ENCODE data around the gene CFAP74.

CFAP74 gene

GRCh38 chr1:1914971-1915692, 88.5 kb downstream of the CFAP74 start, which contains the start of gene CALML6:
Gene CALML6, plus strand, starts transcription at chr1:1915260. Its CDS starts 21 bp downstream, at chr1:1915281.
- no peak for DNase-seq (ENCODE audit: low spot score)

- DNase-seq (ENCODE audit: low spot score) = no peak
These were observed 89.2 kb downstream of the CFAP74 start for GRCh38 chr1:1914101-1914970.

DNA sequence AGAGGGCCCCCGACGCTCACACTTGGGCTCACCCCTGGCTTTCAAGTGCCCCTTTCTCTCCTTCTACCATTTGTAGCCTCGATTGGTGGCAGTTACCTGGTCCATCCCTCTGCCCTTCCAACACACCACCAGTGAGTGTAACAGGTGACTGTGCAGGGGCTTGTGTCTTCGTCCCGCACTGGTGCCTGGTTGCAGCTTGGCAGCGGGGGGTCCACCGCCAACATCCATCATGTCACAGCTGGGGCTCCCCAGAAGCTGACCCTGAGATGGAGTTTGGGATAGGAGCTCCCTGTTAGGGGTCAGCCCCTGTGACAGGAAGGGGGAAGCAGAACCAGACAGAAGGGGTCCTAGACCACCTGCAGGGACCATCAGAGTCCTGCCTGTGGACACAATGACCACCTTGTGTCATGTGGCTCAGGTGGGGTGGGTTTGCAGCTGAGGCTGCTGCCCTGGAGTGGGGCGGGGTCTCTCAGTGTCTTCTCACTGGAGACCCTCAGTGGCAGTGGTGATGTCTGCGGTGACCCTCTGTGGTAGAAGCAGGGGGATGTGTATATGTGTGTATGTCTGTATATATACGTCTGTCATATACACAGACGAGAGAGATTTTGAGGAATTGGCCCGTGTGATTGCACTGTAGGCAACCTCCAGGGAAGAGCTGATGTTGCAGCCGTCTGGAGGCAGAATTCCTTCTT, 92.1 kb downstream of the CFAP74 start:
- no peak for DNase-seq (ENCODE audit: low spot score)

- no peak for DNase-seq (ENCODE audit: low spot score)
These were observed 92.8 kb downstream of the CFAP74 start for GRCh38 chr1:1910651-1911331.

- DNase-seq (ENCODE audit: low spot score) = no peak
These were observed 93.5 kb downstream of the CFAP74 start for GRCh38 chr1:1910033-1910465.

- DNase-seq (ENCODE audit: low spot score) = no peak
These were observed 95.1 kb downstream of the CFAP74 start for GRCh38 chr1:1908506-1908791.

DNA sequence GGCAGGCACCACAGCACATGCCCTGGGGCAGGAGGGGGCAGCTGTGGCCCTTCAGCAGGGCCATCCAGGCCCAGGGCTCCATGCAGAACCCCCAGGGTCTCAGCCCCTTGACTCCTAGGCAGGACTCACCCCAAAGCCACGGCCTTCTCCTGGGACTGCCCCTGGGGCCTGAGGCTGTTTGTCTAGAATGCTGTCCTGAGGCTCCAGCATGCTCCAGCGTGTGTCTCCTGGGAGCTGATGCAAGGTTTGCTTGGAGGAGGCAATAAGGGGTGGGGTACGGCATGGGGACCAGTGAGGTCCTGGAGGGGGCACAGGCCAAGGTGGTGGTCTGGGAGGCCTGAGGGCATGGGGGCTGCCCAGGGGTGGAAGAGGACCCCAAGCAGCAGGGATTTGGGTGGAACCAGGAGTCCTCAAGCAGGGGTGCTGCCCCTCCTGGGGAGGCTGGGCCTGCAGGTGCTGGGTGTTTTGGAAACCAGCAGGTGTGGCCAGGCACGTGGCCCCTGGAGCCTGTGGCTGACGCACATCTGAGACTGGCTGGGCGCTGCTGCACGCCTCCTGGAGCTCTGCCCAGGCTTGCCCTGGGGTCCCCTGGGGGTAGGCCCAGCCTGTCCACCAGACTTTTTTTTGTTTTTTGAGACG, 96.4 kb downstream of the CFAP74 start:
- peak; percentile 64 for DNase-seq (ENCODE audit: low spot score)

- DNase-seq (ENCODE audit: low spot score) = peak; percentile 88
These were observed 97.1 kb downstream of the CFAP74 start for GRCh38 chr1:1906185-1907097.

GRCh38 chr1:1903224-1903623, 100.4 kb downstream of the CFAP74 start:
- DNase-seq (ENCODE audit: low spot score) = no peak

DNA sequence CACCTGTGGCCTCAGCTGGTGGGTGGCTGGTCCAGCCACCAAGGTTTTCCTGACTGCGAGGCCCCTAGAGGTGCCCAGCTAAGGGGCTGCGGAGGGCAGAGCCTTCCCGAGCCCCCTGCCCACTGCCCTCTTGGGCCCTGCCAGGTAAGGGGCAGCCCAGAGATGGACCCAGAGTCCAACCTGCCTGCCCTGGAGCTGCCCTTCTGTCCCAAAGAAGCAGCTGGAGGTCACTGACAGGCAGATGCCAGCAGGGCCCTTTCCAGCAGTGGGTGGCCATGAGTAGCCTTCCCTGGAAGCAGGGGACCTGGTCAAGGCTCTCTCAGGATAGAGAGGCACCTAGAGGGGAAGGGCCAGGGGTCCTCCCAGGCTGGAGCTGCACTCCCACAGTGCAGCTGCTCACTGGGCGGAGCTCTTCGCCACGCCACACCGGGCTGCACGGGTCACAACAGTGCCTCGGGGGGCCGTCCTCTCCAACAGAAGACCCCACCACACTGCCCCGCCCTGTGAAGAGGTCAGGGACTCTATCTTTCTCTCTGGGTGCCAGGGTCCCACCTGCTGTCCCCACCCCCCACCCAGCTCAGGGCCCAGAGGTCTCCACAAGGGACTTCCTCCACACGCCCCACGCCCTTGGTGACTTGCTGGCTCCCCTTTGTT, 101.8 kb downstream of the CFAP74 start:
- no peak for DNase-seq (ENCODE audit: low spot score)

DNA sequence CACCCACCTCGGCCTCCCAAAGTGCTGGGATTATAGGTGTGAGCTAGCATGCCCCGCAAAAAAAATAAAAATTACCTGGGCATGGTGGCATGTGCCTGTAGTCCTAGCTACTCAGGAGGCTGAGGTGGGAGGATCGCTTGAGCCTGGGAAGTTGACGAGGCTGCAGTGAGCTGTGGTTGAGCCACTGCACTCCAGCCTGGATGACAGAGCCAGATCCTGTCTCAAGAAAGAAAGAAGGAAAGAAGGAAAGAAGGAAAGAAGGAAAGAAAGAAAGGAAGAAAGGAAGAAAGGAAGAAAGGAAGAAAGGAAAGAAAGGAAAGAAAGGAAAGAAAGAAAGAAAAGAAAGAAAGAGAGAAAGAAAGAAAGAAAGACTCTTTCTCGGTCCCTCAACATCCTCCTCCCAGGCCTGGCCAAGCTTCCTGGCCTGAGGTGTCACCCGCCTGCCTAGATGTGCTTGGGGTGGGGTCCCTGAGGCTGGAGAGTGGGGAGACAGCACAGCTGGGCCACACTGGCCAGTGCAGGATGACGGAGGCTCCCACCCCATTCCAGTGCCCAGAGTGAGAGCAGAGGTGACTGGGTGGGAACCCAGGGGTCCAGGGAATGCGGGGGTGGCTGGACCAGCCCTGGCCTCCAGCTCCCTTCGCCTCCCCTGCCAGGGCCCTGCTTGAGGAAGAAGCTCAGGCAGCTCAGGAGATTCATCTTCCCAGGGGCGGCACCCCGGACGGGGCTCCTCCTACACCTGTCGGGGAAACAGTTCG, 102.5 kb downstream of the CFAP74 start:
- DNase-seq (ENCODE audit: low spot score) = no peak

DNA sequence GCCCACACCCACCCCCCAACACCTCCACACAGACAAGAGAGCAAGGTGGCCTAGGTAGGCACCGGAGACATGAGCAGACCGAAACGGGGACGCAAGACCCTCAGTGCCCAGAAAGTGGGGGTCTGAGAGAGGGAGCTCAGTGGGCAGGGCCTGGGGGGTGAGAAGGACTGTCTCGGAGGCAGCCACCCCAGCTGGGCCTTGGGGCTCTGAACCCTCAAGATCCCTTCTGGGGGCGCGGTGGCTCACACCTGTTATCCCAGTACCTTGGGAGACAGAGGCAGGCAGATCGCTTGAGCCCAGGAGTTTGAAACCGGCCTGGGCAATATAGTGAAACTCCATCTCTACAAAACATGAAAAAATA, 103.6 kb downstream of the CFAP74 start:
- DNase-seq (ENCODE audit: low spot score) = no peak

- no peak for DNase-seq (ENCODE audit: low spot score)
These were observed 104.2 kb downstream of the CFAP74 start for GRCh38 chr1:1899266-1899966.

DNA sequence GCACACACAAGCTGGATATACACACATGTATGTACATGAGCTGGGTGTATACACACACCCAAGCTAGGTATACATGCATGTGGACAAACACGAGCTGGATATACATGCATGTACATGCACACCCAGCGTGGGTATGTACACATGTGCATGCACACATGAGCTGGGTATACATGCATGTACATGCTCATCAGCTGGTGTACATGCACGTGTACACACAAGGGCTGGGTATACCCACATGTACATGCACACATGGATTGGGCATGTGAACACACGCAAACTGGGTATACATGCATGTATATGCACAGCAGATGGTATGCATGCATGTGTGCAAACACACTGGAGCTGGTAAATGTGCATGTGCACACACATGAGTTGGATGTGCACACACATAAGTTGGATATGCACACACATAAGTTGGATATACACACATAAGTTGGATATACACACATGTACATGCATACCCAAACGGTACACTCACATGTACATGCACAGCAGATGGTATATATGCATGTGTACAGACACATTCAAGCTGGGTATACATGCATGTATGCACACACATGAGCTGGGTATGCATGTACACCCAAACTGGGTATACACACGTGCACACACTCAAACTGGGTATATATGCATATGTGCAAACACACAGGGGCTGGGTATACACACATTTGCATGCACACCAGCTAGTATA, 105.2 kb downstream of the CFAP74 start:
- DNase-seq (ENCODE audit: low spot score) = no peak

DNA sequence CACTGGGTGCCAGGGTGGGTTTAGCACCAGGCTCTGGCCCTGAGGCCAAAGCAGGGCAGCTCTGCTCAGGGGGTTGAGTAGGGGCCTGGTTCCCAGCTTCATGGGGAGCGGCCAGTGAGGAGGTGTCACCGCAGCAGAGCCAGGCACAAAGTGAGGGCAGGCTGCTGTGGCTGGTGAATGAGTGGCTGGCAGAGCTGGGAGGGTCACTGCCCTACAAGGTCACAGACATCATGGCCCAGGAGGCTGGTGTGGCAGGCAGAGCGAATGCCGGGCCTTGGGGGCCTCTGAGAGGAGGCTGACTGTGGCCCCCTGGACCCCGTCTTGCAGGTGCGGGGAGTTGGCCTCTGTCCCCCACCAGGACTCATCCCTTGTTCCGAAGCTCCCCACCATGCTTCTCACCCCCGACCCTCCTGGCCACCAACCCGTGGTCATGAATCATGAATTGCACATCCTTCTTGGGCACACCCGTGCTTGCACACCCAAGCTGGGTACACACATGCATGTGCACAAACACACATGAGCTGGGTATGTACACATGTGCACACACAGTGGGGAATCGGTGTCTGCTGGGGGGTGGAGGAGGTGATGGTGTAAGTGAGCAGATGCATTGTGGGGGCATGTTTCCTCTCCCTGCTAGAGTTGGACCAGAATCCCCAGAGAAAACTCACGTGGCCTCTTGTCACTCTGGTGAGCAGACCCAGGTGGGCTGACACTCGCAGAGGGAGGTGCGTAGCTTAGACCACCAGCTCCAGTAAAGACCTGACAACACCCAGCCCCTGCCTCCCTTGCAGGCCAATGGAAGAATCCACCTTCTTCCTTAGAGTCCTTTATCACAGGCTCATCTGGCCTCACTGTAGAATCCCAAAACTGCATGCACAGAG, 107.9 kb downstream of the CFAP74 start:
- DNase-seq (ENCODE audit: low spot score) = no peak

GRCh38 chr1:1895060-1895418, 108.5 kb downstream of the CFAP74 start:
- DNase-seq (ENCODE audit: low spot score) = no peak

DNA sequence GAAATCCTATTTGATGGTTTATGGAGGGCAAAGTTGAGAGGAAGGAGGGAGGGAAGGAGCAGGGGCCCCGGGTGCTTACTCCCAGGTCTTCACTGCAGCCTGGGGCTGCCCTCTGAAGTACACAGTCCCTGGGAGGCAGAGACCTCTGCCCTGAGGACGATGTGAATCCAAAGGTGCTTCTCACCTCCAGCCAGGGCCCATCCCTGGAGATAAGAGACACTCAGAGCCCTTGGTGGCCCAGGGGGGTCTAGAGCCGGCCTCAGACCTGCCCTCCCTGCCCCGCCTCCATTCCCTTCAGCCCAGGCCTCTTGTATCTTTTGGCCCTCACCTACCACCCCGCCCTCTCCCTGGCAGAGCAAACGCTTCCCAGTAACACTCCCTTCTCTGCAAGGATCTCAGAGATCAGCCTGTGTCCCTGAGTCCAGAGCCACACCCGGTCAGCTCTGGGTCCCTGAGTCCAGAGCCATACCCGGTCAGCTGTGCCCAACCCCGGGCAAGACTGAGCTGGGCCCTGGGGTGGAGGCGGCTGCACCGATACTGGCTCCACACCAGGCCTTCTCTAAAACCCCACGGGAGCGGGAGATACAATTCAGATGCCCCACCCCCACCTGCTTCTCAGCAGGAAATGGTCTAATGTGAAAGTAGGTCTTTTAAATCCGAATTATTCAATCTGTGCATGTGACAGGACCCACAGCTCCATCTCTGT, 109.1 kb downstream of the CFAP74 start:
- DNase-seq (ENCODE audit: low spot score) = no peak

Measured in SW480 (cell line).